H9 (cell line): ENCODE data around the gene PRICKLE1. TPM values are rescaled to one million over a fixed set of nuclear protein-coding genes. Genes with fewer than 3 reads are reported as not detected.

ENCODE experiments used
- DNase-seq: peaks from one replicate; pipeline ENCODE4 v3.0.0-alpha.2; 2017
- H2AFZ ChIP-seq: one replicate; pipeline ENCODE4 v1.6.1; 2013; ENCODE audit warnings: mild to moderate bottlenecking, low read length, control low read depth, moderate library complexity
- H2AK5ac ChIP-seq: 2 replicates; pipeline ENCODE4 v1.6.1; 2013; ENCODE audit warnings: low read length, control low read depth, mixed read lengths; ENCODE audit not compliant: insufficient read length
- H2BK120ac ChIP-seq: one replicate; pipeline ENCODE4 v1.6.1; 2013; ENCODE audit warnings: low read depth, mild to moderate bottlenecking, low read length, control low read depth, inconsistent platforms; ENCODE audit not compliant: poor library complexity, severe bottlenecking
- H2BK12ac ChIP-seq: 2 replicates; pipeline ENCODE4 v1.6.1; 2013; ENCODE audit warnings: low read length, control low read depth, mixed read lengths, low read depth; ENCODE audit not compliant: insufficient read length
- H2BK15ac ChIP-seq: 2 replicates; pipeline ENCODE4 v1.6.1; 2013; ENCODE audit warnings: low read depth, low read length, control low read depth
- H2BK20ac ChIP-seq: one replicate; pipeline ENCODE4 v1.6.1; 2013; ENCODE audit warnings: low read depth, mild to moderate bottlenecking, low read length, control low read depth, inconsistent platforms; ENCODE audit not compliant: poor library complexity, severe bottlenecking
- H2BK5ac ChIP-seq: 2 replicates; pipeline ENCODE4 v1.6.1; 2013; ENCODE audit warnings: low read length, control low read depth, mixed read lengths; ENCODE audit not compliant: insufficient read length
- H3K14ac ChIP-seq: 2 replicates; pipeline ENCODE4 v1.6.1; 2013; ENCODE audit warnings: low read length, control low read depth; ENCODE audit not compliant: insufficient read depth
- H3K18ac ChIP-seq: 2 replicates; pipeline ENCODE4 v1.6.1; 2013; ENCODE audit warnings: low read depth, mild to moderate bottlenecking, mixed read lengths, low read length, control low read depth; ENCODE audit not compliant: insufficient read length
- H3K23ac ChIP-seq: 2 replicates; pipeline ENCODE4 v1.6.1; 2013; ENCODE audit warnings: low read length, control low read depth, mixed read lengths, low read depth; ENCODE audit not compliant: insufficient read length
- H3K23me2 ChIP-seq: 2 replicates; pipeline ENCODE4 v1.6.1; 2013; ENCODE audit warnings: low read depth, mild to moderate bottlenecking, mixed read lengths, low read length, control low read depth; ENCODE audit not compliant: insufficient read length, poor library complexity, severe bottlenecking
- H3K27ac ChIP-seq: 2 replicates; pipeline ENCODE4 v1.5.1; 2013; ENCODE audit warnings: low read length, control low read depth, mixed read lengths, low read depth; ENCODE audit not compliant: insufficient read length
- H3K27me3 ChIP-seq: 2 replicates; pipeline ENCODE4 v1.6.1; 2013; ENCODE audit warnings: low read length, control low read depth, inconsistent platforms; ENCODE audit not compliant: insufficient read depth
- H3K4ac ChIP-seq: 2 replicates; pipeline ENCODE4 v1.6.1; 2013; ENCODE audit warnings: low read depth, mild to moderate bottlenecking, control low read depth, inconsistent platforms, low read length, moderate library complexity
- H3K4me1 ChIP-seq: 2 replicates; pipeline ENCODE4 v1.6.1; 2013; ENCODE audit warnings: low read length, control low read depth, inconsistent platforms; ENCODE audit not compliant: insufficient read depth
- H3K4me2 ChIP-seq: 2 replicates; pipeline ENCODE4 v1.6.1; 2013; ENCODE audit warnings: low read length, control low read depth, mixed read lengths; ENCODE audit not compliant: insufficient read length, insufficient read depth
- H3K56ac ChIP-seq: 2 replicates; pipeline ENCODE4 v1.6.1; 2013; ENCODE audit warnings: low read depth, mild to moderate bottlenecking, mixed read lengths, low read length, control low read depth; ENCODE audit not compliant: insufficient read length
- H3K79me1 ChIP-seq: 2 replicates; pipeline ENCODE4 v1.6.1; 2013; ENCODE audit warnings: low read depth, mild to moderate bottlenecking, moderate library complexity, low read length, control low read depth, inconsistent platforms; ENCODE audit not compliant: insufficient read depth, poor library complexity, severe bottlenecking
- H3K79me2 ChIP-seq: 2 replicates; pipeline ENCODE4 v1.6.1; 2013; ENCODE audit warnings: low read length, control low read depth, inconsistent platforms; ENCODE audit not compliant: insufficient read depth
- H3K9ac ChIP-seq: 2 replicates; pipeline ENCODE4 v1.6.1; 2013; ENCODE audit warnings: low read length, control low read depth, mixed read lengths; ENCODE audit not compliant: insufficient read length; ENCODE audit errors: extremely low read depth
- H3K9me3 ChIP-seq: one replicate; pipeline ENCODE4 v1.6.1; 2013; ENCODE audit warnings: low read depth, low read length, inconsistent platforms; ENCODE audit not compliant: control insufficient read depth
- H3T11ph ChIP-seq: one replicate; pipeline ENCODE4 v1.6.1; 2013; ENCODE audit warnings: mild to moderate bottlenecking, low read length, control low read depth, inconsistent platforms
- H4K20me1 ChIP-seq: one replicate; pipeline ENCODE4 v1.6.1; 2013; ENCODE audit not compliant: control insufficient read depth, insufficient read length, insufficient read depth
- H4K5ac ChIP-seq: 2 replicates; pipeline ENCODE4 v1.6.1; 2013; ENCODE audit warnings: low read depth, mild to moderate bottlenecking, mixed read lengths, low read length, control low read depth; ENCODE audit not compliant: insufficient read length
- H4K8ac ChIP-seq: replicated peaks from 2 replicates; pipeline ENCODE4 v1.6.1; 2013; ENCODE audit warnings: low read length, control low read depth, mixed read lengths, low read depth; ENCODE audit not compliant: insufficient read length
- H4K91ac ChIP-seq: 2 replicates; pipeline ENCODE4 v1.6.1; 2013; ENCODE audit warnings: low read depth, mild to moderate bottlenecking, moderate library complexity, mixed read lengths, low read length, control low read depth; ENCODE audit not compliant: insufficient read length
- H3K27ac Mint-ChIP-seq, 3 experiments: 2 replicates in 2 of 3; 3 replicates in 1 of 3; pipeline ENCODE4 v1.8.0; 2020 to 2021; ENCODE audit warnings: mixed read lengths in 3 of 3, mild to moderate bottlenecking in 1 of 3, moderate library complexity in 1 of 3
- H3K27me3 Mint-ChIP-seq: 2 replicates; pipeline ENCODE4 v1.8.0; 2021; ENCODE audit warnings: low read depth, mild to moderate bottlenecking, moderate library complexity, mixed read lengths
- H3K36me3 Mint-ChIP-seq, 3 experiments: 2 replicates in 2 of 3; 3 replicates in 1 of 3; pipeline ENCODE4 v1.8.0; 2020 to 2021; ENCODE audit warnings: low read depth in 3 of 3, mixed read lengths in 3 of 3; ENCODE audit not compliant: insufficient read depth in 1 of 3
- H3K4me1 Mint-ChIP-seq, 2 experiments: 2 replicates each; pipeline ENCODE4 v1.8.0; 2020; ENCODE audit warnings: mixed read lengths in 2 of 2
- H3K4me3 Mint-ChIP-seq, 2 experiments: 2 replicates in 1 of 2; 3 replicates in 1 of 2; pipeline ENCODE4 v1.8.0; 2020 to 2021; ENCODE audit warnings: mild to moderate bottlenecking in 2 of 2, mixed read lengths in 2 of 2, moderate library complexity in 1 of 2
- H3K9me3 Mint-ChIP-seq, 2 experiments: 2 replicates in 1 of 2; 3 replicates in 1 of 2; pipeline ENCODE4 v1.8.0; 2020; ENCODE audit warnings: mild to moderate bottlenecking in 2 of 2, mixed read lengths in 2 of 2, moderate library complexity in 1 of 2
- CTCF ChIP-seq: fragments of 200-600 bp; sonication (generic); conservative IDR thresholded peaks from 3 replicates; pipeline ENCODE4 v1.8.0; 2021; ENCODE audit warnings: antibody characterized with exemption, mild to moderate bottlenecking
- WGBS: extraction: QIAGEN DNeasy Blood & Tissue Kit; methylation state at CpG from one replicate; pipeline ENCODE4 v1.1.7; 2013; ENCODE audit warnings: missing lambda C conversion rate, low lambda C conversion rate, mixed read lengths; ENCODE audit not compliant: insufficient read length; ENCODE audit errors: extremely low coverage; 5-methylcytosine and 5-hydroxymethylcytosine counted together
- total RNA-seq: library from RNA; stranded (reverse); gene quantifications from 2 replicates; pipeline ENCODE4 v1.2.1, GENCODE V29; 2021

Gene PRICKLE1
- total RNA-seq, 1 experiment from 2014 or later, result 20.5 TPM

- H2AK5ac ChIP-seq, result no peak overlapping the region
- H4K5ac ChIP-seq, result no peak overlapping the region
- no peak overlapping the region for H4K91ac ChIP-seq
- H3K27ac ChIP-seq, result no peak overlapping the region
- H3K79me2 ChIP-seq, result no peaks in the 10 kb centered on the region
- no peak overlapping the region for H2BK15ac ChIP-seq
- no peak overlapping the region for H3K23ac ChIP-seq
- H2BK12ac ChIP-seq, result no peak overlapping the region
- Mint-ChIP-seq H3K4me3 (no peak overlapping the region), H3K27ac (peak overlapping the region in 2 of 3 experiments; percentile 30 to 40; a peak in 3 of 7 replicates), H3K9me3 (peaks cover 7 to 12% of the 10 kb centered on the region in 2 experiments), H3K4me1 (peaks cover 27 to 29% of the 10 kb centered on the region in 2 experiments), H3K27me3 (peaks cover 20% of the 10 kb centered on the region), H3K36me3 (peaks cover 0 to 14% (median 4%) of the 10 kb centered on the region in 3 experiments; a peak in 5 of 7 replicates)
- WGBS, result no CpG with 5 or more reads among the region's 5 CpGs
- H3K27me3 ChIP-seq, result no peaks in the 10 kb centered on the region
- no peak overlapping the region for H3T11ph ChIP-seq
- no peaks in the 10 kb centered on the region for H3K79me1 ChIP-seq
- H3K9me3 ChIP-seq, result no peaks in the 10 kb centered on the region
- H3K9ac ChIP-seq, result no peak overlapping the region
- no peak; the same call in 2 of the 3 replicates for TF ChIP-seq CTCF
- no peaks in the 10 kb centered on the region for H3K23me2 ChIP-seq
- peaks cover 6% of the 10 kb centered on the region; the same call in 1 of the 2 replicates for H3K4me1 ChIP-seq
- no peak overlapping the region for H4K8ac ChIP-seq
- no peak overlapping the region for H3K14ac ChIP-seq
- no peaks in the 10 kb centered on the region for H4K20me1 ChIP-seq
- no peak overlapping the region for H2BK5ac ChIP-seq
- H2AFZ ChIP-seq, result no peak overlapping the region
- H3K56ac ChIP-seq, result peak overlapping the region; percentile 63
- peak; percentile 69 for DNase-seq
- H3K4me2 ChIP-seq, result no peak overlapping the region
- no peak overlapping the region for H2BK20ac ChIP-seq
- H2BK120ac ChIP-seq, result no peak overlapping the region
- H3K4ac ChIP-seq, result no peak overlapping the region
- H3K18ac ChIP-seq, result no peak overlapping the region
Measured at GRCh38 chr12:42565633-42566032, 23.9 kb downstream of the PRICKLE1 start.
